HG03378 (cell line): ENCODE measurements around the gene PPM1A.

Source experiments
- ATAC-seq: cut with Tn5 transposase; IDR thresholded peaks from one replicate; pipeline ENCODE4 v1.9.1; 2021; ENCODE audit warnings: mild to moderate bottlenecking, moderate library complexity; ENCODE audit not compliant: unreplicated experiment

PPM1A gene

DNA sequence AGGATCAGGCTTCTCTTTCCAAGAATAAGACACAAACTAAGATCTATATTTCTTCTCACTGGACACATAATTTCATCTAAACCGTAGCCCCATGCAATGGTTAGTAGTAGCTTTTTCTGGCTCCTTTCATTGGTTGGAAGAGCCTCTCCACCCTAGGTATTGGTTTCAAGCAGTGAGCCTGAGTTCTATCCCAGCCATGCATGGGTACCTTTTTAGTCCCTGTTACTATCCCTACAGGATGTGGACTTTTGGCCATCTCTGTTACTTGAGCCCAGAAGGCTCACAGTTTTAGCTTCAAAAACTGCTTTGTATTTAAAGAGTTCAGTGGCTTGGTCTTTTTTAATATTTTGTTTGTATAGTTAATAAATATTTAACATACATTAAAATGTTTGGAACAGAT is 16.1 kb downstream of the PPM1A start:
- no peak for ATAC-seq

DNA sequence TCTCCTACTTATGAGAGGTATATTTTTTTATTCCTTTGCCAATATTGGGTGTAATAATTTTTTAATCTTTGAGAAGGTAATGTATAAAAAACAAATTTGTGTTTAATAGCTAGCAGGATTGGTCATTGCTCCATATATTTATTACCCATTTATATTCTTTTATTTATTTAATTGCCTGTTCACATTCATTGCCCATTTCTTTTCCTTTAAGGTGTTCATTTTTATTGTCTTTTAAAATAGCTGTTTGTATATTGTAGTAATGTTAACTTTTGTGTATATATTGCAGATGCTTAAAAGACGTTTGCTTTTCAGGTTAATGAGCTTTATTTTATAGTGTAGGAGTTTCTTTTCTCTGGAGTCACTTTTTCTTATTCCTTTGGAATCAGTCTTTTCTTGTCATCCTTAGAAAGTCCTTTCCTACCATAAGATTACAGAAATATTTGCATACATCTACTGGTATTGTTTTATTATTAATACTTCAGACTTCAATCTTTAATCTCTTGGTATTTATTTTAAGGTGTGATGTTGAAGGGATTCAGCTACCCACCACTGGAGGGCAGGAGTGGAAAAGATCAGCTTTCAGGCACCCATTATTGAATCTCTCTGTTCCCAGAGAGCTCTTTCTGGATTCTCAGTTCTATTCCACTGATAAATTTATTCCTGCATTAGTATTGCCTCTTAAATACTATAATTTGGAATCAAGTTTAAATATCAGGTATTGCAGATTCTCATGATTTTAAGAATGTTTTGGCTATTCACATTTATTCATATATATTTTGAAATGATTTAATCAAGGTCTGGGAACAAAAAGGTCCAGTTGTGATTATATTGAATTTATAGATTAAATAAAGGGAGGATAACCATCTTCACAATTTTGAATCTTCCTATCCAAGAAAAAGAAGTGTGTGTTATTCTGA is 17.3 kb downstream of the PPM1A start:
- no peak for ATAC-seq

DNA sequence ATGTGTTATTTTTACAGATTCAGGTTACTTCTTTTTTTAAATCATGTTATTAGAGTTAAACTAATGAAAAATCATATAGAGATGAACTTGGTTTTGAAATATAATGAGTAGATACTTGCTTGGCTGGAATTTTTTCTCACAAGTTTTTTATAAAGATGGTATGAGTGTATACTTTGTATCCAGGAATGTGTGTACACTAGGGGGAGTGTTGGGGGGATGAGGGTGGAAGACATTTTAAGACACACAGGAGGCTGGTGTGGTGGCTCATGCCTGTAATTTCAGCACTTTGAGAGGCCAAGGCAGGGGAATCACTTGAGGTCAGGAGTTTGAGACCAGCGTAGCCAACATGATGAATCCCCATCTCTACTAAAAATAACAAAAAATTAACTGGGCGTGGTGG is 23.2 kb downstream of the PPM1A start:
- no peak for ATAC-seq

DNA sequence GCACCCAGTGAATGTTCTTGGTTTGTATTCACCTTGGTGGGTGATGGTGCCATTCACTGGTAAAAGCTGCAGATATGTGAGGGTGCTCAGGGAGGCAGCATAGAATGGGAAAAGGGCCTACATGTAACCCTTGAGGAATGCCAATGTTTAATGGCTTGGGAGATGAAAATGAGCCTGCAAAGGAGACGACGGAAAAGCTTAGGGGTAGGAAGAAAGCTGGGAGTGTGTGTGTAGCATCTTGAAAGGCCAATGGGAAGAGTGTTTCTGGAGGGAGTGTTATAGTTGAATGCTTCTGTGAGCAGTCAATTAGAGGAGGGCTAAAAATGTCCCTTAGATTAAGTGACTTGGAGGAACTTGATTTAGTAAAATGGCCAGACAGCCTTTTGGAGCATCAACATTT is 24.9 kb downstream of the PPM1A start:
- no peak for ATAC-seq

DNA sequence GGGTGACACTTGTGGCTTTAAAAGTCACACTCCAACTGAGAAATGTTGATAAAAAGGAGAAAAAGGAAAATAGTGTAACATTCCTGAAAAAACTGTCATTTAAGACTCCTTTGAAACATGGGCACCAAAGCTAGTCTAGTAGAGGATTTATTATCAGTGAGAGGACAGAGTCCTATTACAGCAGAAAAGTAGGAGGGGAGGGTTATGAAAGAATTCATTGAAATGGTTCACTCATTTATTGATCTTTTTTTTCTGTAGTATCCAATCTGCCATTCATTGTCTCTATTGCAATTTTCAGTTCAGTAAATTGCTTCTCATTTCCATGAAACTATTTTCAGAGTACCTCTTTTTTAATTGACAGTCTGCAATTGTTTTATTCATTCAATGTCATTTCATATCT is 25.4 kb downstream of the PPM1A start:
- no peak for ATAC-seq

DNA sequence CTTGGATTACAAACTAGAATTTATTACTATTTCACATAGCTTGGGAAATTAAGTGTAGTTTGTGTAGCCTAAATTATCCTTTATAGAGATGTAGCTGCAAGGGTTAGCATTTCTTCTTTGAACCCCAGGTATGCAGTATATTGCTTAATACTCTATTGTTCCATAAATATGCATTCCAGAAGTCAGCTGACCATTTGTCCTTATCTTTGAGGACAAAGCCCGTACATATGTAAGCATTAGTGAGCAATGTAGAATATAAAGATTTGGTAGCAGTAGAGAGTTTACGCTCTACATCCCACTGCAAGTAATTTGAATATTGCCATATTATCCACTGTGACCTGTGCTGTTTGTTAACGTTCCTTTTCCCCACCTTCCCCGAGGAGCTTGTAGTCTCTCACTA is 26.9 kb downstream of the PPM1A start:
- ATAC-seq = no peak

DNA sequence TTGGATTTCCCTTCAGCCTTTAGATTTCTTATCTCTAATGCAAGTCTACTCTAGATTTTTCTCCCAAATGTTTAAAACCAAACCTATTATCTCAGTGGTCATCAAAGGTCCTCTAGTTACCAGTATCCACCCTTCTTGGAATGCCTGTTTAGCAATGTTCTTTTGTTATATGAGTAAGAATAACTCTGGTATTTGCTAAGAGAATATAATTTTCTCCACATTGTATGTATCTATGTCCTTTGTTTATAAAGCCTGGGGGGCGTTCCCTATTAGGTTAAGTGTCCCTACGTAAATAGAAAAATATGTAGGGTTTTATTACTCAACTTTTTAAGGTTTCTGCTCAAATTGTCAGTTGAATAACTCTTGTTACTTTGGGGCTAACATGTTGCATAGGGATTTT is 27.3 kb downstream of the PPM1A start:
- ATAC-seq = no peak

DNA sequence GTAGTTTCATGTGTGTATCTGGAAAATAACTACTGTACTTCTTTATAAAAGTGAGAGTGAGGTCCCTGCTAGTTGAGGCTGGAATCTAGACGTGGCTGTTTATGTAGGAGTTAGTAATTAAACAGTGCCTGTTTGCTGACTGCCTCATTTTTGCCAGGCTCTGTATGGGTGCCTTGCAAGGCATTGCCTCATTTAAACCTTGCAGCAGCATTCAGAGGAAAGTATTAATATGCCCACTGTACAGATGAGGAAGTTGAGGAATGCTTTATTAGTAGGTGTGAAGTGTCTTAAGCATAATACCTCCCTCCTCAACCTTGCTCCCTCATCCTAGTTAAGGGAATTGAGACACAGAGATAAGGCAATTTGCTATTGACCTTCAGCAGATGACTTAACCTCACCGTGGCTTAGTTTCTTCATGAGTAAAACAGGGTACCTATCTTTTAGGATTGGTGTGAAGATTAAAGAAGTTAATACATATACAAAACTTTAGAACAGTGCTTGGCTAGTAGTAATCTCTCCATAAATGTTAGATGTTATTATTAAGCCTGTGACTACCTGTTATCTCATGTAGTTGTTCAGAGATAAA is 28.7 kb downstream of the PPM1A start:
- ATAC-seq = no peak

DNA sequence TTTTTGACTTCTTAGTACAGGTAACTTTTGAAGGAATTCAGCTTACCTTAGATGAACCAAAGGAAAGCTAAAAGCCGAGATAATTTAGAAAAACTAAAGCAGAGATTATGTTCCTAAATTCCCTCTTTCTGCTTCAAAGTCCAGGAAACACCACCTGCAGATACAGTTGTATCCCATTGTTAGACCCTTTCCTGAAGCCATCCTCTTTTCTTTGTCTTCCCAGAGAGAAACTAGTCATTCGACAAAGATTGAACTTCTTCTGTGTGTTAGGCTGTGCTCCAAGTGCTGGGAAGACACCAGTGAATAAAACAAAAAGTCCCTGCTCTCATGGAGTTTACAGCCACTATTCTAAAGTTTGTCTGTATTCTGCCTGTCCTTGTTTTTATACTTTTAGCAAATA is 29.3 kb downstream of the PPM1A start:
- ATAC-seq = no peak

DNA sequence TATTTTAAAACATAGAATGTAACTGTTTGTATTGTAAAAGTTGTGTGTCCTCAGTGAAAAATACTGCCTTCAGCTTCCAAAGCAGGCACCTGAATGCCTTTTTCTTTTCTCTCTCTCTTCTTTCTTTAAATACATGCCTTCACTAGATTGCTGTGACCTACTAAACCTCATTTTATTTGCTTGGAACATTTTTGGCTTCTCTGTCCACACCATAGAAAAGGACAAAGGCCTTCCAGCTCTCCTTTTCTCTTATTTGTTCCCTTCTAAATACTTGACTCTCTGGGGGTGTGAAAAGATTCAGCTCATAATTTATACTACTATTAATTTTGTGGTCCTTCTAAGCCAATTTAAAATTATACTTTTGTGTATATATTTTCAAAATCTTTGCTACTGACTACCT is 38.4 kb downstream of the PPM1A start:
- no peak for ATAC-seq

DNA sequence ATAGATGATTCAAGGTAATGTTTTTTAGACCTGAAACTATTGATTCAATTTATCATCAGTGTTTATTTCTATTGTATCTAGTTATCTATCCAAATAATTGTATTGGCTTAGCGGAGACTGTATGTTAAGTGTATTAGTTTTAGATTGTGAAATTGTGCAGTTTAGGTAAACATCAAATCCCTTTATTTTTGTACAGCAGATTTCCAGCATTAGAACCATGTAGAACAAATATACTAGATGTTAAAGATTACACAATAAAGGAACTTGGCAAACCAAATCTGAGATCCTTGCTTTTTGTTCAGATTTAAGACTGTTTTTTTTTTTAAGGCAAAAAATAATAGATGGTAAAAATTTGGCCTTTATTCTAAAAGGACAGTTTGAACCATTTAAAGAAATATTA is 39.3 kb downstream of the PPM1A start:
- no peak for ATAC-seq

DNA sequence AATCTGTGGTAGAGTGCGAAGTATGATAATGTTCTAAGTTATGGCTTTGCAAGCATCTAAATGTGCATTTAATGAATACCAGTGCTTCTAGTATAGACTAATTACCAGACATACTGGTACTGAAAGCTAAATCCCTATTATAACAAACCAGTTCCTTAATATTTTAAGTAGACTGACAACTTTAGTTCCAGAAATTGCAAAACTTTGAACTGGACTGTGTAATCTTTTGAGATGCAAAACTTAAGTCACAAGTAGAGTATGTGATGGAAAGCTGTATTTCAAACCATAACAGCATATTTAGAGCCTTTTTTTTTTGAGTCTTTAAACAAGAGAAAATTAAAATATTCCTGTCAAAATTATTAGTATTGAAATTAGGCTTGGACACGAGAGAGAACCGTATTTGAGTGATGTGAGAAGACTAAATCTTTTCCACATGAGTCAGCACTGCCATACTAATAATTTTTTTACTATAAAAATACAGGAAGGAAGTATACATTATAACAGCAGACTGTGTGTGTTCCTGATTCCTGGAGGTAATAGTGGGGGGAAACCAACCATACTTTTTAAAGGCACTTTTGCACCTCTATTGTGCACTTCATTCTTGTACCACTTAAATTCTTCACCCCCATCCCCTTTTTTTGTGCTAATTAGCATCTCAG is 45.5 kb downstream of the PPM1A start:
- ATAC-seq = no peak

DNA sequence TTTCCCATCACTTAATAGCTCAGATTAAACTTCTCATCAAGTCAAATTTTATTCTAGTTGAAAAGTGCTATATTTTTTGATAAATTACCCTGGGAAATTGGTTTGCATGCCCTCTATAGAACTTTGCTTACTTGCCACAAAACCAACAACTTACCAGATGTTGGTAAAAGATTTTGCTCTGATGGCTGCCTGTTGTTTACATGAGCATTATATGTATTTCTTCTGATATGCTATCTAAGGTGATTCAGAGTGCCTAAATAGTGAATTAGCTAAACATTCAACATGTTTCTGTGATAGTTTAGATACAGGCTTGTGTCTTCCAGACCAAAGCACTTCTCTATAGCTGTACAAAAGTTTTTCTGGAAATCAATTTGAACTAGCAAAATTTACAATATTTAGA is 51.0 kb downstream of the PPM1A start:
- no peak for ATAC-seq

DNA sequence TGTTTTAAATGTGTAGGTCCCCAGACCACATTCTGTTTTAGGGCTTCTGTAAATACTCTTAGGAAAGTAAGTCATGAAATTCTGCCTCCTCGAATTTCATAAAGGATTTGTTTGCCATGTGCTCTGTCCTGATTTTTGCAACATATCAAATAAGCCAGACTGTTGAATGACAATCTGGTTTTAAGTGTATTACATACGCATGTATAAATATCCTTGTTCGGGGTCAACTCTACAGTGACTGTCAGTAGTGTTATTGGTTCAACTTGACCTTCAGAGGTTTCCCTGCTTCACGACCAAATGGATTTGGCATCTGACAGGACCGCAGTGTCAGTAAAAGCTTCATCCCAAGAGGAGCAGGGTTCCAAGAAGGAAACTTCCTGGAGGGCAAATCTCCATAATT is 52.7 kb downstream of the PPM1A start:
- ATAC-seq = no peak

DNA sequence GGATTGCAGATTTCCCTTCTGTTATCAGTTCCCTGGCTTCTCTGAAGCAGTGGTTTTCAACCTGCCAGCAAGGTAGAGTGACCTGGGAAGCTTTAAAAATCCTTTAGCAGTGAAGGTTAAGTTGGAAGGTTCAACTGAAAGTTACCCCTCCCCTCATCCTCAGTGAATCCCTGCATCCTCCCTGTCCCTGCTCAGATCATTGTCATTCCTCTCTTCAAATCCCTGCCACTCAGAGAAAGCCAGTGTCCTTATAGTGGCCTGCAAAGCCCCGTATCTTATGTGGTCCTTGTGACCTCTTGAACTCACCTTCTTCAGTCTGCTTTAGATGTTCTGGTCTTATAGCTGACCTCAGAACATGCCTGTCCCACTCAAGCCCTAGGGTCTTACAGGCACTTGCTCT is 53.6 kb downstream of the PPM1A start:
- no peak for ATAC-seq

DNA sequence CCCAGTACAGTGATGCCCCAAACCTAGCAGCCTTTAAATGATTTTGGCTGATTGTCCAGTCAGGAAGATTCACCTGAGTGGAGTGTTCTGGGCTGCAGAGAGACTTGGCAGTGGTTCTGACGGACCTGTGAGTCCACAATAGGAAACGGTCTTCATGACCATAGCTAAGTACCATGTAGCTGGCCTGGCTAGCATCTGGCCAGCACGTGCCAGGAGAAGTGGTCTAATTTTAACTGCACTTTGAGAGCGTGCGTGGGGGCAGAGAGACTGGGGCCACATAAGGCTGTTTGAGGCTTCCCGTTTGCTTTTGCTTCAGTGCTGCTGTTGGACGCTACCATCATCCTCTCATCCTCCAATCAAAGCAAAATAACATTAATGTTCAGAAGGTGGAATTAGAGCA is 54.7 kb downstream of the PPM1A start:
- no peak for ATAC-seq

DNA sequence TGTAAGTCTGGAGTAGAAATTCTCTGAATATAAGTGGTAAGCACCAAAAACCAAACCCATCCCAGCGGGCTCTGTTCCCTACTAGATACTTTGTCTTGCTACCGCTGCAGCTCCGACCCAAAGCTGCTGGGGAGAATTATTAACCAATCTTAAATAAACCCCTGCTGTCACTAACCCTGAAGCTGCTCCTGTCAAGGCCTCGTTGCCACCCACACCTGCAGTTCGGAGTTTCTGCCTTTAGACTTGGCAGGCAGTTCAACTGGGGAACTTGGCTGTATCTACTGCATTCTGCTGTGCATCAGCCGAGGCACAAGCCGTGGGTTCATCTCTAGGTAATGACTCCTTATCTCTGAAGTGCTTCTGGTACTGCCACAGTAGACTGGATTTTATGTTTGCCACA is 55.5 kb downstream of the PPM1A start:
- no peak for ATAC-seq

DNA sequence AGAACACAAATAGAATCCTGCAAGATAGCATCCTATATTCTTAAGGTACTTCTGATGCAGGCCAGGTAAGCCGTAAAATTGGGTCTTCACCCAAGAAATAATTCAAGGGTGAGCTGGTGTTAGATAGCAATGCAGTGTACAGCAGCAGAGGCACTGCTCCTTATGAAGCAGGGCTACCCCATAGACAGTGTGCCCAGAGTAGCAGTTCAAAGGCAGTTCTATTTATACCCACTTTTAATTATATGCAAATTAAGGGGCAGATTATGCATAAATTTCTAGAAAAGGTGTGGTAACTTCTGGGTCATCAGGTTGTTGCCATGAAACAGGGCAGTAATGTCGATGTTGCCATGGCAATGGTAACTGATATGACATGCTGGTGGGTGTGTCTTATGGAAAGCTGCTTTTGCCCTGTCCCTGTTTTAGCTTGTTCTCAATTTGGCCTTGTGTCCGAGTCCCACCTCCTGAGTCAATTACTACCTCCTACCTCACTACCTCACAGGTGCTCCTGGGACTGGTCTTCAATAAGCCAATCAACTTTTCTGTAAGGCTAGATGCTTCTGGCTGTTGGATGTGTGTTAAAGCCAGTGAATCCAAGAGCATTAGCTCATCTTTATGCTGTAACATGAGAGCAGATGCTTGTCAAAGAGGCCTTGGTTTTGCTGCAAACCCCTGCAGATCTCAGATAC is 61.0 kb downstream of the PPM1A start:
- ATAC-seq = no peak

DNA sequence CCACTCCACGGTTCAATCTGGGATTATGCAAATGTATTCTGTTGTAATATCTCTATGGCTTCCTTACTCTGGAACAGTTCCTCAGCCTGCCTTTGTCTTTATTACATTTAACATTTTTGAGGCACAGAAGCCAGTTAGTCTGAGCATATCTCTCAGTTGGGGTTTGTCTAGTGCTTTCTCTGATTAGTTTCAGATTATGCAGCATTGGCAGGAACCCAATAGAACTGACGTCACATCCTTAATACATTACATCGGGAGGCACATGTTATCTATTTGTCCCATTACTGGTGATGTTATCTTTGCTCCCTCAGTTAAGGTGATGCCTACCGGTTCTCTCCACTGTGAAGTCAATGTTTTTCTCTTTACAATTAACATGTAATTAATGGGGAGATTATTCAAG is 62.4 kb downstream of the PPM1A start:
- no peak for ATAC-seq

DNA sequence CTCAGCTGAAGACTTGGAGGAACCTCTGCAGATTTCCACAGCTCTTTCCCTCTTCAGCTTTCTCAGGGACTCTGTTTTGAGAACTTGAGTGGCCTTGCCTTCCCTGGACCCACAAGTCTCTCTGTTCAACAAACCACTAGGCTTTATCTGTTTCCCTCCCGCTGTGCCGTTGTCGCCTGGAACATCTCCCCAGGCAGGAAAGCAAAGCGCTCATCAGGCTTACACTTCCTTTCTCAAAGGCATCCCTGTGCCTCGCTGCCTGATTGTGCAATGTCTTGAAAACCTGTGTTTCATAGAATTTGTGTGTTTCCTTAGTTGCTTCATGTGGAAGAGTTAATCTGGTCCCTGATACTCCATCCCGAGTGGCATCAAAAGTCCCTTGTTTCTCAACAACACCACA is 64.1 kb downstream of the PPM1A start:
- no peak for ATAC-seq

DNA sequence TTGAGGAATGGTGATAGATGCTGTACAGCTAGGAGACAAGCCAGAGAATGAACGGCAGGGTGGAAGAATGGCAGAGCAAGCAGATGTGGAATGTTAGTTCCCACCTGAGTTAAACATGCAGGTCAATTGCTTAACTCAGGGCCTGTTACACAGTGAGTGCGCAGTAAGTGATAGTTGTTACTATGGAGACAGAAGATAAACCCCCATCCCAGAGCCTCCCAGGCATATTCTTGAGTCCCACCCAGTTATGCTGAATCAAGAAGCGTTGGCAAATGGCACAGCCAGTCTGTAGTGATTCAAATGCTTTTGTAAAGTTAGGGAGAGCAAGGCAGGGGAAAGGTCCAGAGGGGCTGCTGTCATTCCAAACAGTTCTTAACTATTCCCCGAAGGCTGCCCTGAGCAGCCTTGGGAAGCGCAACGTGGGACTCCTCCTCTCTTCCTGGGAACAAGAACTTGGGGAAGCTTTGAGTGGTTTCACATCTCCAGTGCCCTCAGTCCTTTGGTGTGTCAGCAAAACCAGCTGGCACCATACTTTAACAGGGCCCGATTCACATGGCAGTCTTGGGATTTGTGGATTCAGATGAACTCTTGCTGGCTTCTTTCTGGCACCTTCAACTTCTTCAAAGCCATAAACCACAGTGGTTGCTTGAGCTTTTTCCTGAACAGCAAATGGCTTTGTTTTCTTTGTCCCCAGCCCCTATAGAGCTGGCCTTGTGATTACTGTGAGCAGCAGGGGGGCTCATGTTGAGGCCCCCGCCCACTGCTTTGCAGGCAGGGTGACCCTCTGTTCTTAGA is 66.4 kb downstream of the PPM1A start:
- ATAC-seq = no peak
